HEK293 (cell line): Measurements from ENCODE around the gene GAL.

Experiments used
- PRDM1 ChIP-seq: fragments of 450-650 bp; formaldehyde crosslinking; IDR thresholded peaks from 2 replicates; pipeline ENCODE4; 2016; ENCODE audit warnings: missing biosample characterization, missing genetic modification characterization
- YY1 ChIP-seq: fragments of 450-650 bp; formaldehyde crosslinking; IDR thresholded peaks from 2 replicates; pipeline ENCODE4 v1.5.1; 2018; ENCODE audit warnings: missing biosample characterization, missing genetic modification characterization
- ZNF354C ChIP-seq: fragments of 450-650 bp; formaldehyde crosslinking; IDR thresholded peaks from 2 replicates; pipeline ENCODE4 v1.5.1; 2016; ENCODE audit warnings: missing biosample characterization, missing genetic modification characterization, low read depth, borderline replicate concordance
- ZNF555 ChIP-seq: fragments of 450-650 bp; formaldehyde crosslinking; conservative IDR thresholded peaks from 2 replicates; pipeline ENCODE4 v1.5.1; 2017; ENCODE audit warnings: missing biosample characterization, mild to moderate bottlenecking, missing genetic modification characterization, inconsistent platforms
- TF ChIP-seq, protein P1 (sequence below): fragments of 450-650 bp; formaldehyde crosslinking; IDR thresholded peaks from 2 replicates; pipeline ENCODE4 v1.5.1; 2016; ENCODE audit warnings: missing biosample characterization, missing genetic modification characterization
- TF ChIP-seq, protein P2 (sequence below): fragments of 450-650 bp; formaldehyde crosslinking; IDR thresholded peaks from 2 replicates; pipeline ENCODE4 v1.5.1; 2016; ENCODE audit warnings: missing biosample characterization, missing genetic modification characterization, low read depth

DNA sequence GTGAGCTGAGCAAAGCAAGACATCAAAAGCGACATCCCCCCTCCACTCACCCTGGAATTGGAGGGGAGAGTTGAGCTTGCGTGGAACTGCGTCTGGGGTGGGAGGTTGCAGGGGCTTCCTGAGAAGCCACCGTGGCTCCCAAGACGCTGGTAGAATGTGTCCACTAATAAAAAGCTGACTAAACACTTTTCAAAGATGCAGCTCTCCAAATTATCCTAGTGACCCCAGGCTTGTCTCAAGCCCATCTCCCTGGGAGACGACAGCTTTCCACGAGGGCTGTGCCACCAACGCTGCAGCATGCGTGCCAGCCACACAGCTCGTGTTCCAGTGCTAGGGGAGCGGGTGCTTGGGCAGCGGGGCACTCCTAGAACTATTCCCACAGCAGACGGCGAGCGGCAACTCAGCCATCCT is 6.3 kb upstream of the GAL start:
- TF ChIP-seq, protein P1, sequence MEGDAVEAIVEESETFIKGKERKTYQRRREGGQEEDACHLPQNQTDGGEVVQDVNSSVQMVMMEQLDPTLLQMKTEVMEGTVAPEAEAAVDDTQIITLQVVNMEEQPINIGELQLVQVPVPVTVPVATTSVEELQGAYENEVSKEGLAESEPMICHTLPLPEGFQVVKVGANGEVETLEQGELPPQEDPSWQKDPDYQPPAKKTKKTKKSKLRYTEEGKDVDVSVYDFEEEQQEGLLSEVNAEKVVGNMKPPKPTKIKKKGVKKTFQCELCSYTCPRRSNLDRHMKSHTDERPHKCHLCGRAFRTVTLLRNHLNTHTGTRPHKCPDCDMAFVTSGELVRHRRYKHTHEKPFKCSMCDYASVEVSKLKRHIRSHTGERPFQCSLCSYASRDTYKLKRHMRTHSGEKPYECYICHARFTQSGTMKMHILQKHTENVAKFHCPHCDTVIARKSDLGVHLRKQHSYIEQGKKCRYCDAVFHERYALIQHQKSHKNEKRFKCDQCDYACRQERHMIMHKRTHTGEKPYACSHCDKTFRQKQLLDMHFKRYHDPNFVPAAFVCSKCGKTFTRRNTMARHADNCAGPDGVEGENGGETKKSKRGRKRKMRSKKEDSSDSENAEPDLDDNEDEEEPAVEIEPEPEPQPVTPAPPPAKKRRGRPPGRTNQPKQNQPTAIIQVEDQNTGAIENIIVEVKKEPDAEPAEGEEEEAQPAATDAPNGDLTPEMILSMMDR (tag by site-specific recombination), result no peak
- TF ChIP-seq PRDM1 (tag by site-specific recombination) (no peak), ZNF555 (tag by site-specific recombination) (no peak), YY1 (tag by site-specific recombination) (no peak), ZNF354C (no peak)
- TF ChIP-seq, protein P2, sequence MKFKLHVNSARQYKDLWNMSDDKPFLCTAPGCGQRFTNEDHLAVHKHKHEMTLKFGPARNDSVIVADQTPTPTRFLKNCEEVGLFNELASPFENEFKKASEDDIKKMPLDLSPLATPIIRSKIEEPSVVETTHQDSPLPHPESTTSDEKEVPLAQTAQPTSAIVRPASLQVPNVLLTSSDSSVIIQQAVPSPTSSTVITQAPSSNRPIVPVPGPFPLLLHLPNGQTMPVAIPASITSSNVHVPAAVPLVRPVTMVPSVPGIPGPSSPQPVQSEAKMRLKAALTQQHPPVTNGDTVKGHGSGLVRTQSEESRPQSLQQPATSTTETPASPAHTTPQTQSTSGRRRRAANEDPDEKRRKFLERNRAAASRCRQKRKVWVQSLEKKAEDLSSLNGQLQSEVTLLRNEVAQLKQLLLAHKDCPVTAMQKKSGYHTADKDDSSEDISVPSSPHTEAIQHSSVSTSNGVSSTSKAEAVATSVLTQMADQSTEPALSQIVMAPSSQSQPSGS (tag by site-specific recombination), result no peak
